Fibroblast of skin of scalp (primary cell): ENCODE results near the gene SIPA1L2.

ENCODE experiments used
- DNase-seq: peaks from one replicate; pipeline ENCODE4 v3.0.0-alpha.2; 2013

Gene SIPA1L2

DNA sequence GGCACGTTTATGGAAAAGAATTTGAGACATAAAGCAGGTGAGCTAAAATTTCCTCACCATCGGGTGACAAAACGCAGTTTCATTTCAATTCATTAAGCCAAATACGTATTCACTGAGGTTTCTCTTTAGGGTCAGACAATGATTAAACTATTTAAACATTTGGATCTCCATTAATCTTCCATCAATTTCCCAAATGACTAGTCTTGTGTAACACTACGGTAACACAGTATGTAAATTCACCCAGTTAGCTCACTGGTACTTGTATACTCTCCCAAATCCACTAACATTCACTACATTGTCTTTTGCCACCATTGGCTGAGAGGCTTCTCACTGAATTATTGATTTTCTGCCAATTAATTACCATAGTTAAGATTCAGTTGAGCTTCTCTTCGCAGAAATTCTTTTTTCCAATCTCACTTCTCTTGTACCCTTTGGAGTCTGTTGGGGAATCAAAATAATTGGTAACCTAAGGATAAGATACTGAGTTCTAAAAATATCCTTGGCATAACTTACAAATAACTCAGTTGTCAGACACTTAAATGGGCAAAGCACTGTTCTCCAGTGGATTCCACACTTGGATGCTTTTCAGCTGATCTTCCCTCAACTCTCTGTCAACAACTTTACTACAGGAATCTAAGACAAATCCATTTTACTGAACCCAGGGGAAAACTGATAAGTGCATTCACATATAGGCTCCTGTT lies 40.7 kb downstream of the SIPA1L2 start:
- peak; percentile 46 for DNase-seq

DNA sequence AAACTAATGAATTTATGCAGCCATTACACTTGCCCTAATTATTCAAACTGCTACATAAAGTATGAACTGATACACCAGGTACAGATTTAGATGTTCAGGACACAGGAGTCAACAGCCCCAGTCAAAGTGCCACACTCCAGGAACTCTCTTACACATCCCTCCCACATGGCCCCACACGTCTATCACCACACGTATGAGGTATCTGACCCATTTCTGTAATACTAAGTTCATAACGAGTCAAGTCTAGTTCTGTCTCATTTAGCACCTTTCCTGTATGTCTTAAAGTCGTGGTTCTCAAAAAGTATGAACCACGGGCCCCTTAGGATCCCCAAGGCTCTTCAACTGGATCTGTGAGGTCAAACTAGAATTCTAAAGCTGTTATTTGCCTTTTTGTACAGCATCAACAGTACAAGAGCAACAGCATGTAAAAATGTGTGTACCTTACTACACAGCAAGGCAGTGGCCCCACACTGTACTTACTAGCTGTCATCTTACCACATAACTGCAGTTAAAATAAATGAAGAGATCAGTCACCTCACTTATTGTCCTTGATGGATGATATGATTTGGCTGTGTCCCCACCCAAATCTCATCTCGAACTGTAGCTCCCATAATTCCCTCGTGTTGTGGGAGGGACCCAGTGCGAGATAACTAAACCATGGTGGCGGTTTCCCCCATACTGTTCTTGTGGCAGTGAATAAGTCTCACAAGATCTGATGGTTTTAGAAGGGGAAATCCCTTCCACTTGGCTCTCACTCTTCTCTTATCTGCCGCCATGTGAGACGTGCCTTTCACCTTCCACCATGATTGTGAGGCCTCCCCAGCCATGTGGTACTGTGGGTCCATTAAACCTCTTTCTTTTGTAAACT lies 42.6 kb downstream of the SIPA1L2 start:
- no peak for DNase-seq

DNA sequence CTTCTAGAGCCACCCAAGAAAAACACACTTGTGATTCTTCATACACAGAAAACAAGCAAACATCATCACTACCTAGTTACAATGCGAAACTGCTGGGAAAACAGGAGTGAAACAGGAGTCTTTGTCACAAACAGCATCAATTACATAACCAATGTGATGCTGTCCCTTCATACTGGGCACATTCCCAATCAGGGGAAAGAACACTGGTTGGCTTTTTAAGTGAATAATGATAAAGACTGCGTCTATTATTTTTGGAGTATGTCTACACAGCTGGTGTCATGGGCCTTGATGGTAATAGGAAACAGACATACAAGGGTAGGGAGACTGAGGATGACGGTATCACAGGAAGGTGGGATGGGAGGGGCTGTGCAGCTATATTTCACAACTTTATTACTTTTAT lies 43.3 kb downstream of the SIPA1L2 start:
- DNase-seq = no peak

DNA sequence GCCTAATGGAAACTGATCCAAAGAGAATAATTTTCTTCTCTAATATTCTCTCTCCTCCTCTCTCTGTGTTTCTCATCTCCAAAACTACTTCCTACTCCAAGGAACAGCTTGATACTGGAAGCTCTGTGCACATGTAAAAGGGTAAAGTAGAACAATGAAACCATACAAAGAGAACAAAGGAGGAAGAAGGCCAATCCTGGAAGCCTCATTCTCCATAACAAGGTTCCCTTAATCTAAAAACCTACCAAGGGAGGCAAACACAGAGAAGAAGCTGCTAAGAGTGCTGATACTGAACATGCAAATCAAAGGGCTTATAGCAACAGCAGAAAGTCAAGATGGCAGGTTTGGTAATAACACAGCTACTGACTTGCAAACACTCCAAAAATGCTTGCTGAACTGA lies 44.4 kb downstream of the SIPA1L2 start:
- no peak for DNase-seq

DNA sequence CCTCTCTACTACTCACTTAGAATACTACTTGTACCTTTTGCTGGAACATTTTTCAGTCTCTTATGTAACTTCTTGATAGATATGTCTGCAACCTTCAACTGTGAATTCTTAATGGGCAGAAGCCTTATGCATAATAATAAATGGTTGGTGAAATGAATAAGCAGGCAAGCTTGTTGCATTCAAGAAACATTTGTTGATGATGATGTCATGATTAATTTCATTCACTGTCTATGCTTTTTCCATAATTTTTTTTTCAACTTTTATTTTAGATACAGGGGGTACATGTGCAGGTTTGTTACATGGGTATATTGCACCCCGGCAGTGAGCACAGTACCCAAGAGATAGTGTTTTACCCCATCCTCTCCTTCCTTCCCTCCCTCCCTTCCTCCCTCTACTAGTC lies 48.0 kb downstream of the SIPA1L2 start:
- DNase-seq = no peak
